HG03439 (cell line): ENCODE measurements around the gene PIGL.
"Not testable (repeated sequence)": the region's sequence is repeated elsewhere in the genome, so short reads cannot be mapped to it uniquely, and the experiment has no call there.

Source experiments
- ATAC-seq: cut with Tn5 transposase; IDR thresholded peaks from one replicate; pipeline ENCODE4 v1.9.1; 2021; ENCODE audit warnings: mild to moderate bottlenecking, moderate library complexity; ENCODE audit not compliant: unreplicated experiment

Gene PIGL

GRCh38 chr17:16216341-16217001 lies 539 bp upstream of the PIGL start:
- ATAC-seq = not testable (repeated sequence)

DNA sequence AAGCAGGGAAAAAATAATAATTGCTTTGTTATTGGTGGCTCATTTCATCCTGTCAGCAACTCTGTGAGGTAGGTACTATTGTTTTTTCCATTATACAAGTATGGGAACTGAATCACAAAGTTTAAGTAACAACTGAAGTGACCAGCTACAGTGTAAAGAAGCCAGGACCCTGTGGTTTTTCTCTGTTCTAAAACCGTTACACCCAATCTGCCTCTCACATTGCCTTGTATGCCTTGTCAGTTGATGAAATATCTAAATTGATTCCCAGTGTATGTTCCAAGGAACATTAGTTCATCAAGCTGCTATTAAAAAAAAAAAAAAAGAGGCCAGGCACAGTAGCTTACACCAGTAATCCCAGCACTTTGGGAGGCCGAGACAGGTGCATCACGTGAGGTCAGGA lies 5.4 kb downstream of the PIGL start:
- no peak for ATAC-seq

DNA sequence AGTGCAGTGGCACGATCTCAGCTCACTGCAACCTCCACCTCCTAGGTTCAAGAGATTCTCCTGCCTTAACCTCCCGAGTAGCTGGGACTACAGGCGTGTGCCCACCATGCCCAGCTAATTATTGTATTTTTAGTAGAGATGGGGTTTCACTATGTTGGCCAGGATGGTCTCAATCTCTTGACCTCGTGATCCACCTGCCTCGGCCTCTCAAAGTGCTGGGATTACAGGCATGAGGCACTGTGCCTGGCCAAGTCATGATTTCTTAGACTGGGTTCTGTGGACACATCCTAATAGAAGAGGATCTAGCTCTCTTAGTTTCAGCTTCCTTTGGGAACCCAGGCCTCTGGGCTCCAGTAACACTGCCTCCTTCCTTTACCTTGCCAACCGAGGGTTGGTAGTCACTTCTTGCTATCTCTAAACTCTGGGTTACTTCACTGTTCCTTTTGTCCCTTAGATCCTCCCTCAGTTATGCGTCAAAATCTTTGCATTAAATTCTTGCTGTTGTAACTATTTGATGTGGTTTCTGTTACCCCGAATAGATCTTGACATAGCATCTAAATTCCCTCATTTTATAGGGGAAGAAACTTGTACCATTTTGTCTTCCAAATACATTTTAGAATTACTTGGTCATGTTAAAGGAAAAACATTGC lies 13.0 kb downstream of the PIGL start:
- ATAC-seq = not testable (repeated sequence)

DNA sequence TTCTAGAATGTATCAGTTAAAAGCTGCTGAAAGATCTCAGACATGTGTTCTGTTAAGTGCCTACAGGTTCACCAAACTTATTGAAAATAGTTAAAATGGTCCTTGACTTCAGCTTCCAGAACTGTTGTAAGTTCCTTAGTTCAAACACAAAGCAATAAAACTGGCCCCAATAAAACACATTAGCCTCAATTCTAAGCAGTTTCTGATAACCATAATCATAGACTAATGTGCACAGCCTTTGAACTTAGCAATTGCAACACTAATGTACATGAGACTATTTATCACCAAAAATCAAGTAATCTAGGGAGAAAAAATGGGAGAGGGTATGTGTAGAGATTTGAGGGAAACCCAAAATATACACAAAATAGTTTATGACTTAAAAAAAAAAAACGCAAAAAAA lies 15.4 kb downstream of the PIGL start:
- ATAC-seq = no peak

GRCh38 chr17:16239931-16240330 lies 22.9 kb downstream of the PIGL start:
- ATAC-seq = no peak

DNA sequence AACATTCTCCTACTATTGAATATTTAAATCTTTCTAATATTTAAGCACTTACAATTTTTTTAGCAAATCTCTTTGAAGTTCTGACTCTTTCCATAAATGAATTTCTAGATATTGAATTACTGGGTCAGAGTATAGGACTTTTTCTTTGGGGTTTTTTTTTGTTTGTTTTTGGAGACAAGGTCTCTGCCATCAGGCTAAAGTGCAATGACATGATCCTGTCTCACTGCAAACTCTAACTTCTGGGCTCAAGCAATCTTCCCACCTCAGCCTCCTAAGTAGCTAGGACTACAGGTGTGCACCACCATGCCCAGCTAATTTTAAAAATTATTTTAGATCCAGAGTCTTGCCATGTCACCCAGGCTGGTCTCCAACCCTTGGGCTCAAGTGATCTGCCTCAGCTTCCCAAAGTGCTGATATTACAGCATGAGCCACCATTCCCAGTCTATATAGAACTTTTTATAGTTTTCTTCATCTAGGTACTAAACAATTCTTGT lies 24.9 kb downstream of the PIGL start:
- ATAC-seq = no peak

GRCh38 chr17:16243385-16243784 lies 26.4 kb downstream of the PIGL start:
- no peak for ATAC-seq

DNA sequence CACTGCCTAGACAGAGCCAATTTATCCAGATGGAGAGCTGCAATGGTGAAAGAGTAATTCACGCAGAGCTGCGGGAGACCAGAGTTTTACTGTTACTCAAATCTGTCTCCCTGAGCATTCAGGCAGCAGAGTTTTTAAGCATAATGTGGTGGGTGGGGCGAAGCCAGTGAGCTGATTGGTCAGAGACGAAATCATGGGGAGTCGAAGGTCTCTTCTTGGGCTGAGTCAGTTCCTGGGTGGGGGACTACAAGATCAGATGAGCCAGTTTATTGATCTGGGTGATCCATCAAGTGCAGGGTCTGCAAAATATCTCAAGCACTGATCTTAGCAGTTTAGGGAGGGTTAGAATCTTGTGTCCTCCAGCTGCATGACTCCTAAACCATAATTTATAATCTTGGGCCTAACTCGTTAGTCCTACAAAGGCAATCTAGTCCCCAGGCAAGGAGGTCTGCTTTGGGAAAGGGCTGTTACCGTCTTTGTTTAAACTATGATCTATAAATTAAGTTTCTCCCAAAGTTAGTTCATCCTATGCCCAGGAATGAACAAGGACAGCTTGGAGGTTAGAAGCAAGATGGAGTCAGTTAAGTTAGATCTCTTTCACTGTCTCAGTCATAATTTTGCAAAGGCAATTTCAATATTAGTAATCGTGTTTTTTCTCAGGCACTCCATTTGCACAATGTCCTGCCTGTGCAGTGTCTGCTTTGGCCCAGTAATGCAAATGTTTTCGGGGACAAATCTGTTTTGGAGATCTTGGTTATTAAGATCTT lies 27.0 kb downstream of the PIGL start:
- ATAC-seq = no peak

DNA sequence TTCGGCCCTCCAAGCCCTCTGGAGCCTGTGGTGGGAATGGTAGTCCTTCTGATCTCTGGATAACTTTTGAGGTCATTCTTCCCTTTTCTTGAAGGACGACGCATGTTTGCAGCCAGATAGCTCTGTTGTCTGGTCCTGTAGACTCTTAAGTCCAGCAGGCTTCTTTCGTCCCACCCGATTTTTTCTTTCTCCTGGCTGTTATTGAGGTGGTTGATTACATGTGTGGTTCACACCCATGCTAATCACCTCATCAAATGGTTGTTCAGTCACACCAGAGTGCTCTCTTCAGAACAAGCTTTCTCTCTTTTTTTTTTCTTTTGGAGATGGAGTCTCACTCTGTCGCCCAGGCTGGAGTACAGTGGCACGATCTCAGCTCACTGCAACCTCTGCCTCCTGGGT lies 30.6 kb downstream of the PIGL start:
- no peak for ATAC-seq

- ATAC-seq = no peak
These were observed 33.6 kb downstream of the PIGL start for GRCh38 chr17:16250635-16251034.

- no peak for ATAC-seq
These were observed 34.0 kb downstream of the PIGL start for GRCh38 chr17:16251043-16251442.

DNA sequence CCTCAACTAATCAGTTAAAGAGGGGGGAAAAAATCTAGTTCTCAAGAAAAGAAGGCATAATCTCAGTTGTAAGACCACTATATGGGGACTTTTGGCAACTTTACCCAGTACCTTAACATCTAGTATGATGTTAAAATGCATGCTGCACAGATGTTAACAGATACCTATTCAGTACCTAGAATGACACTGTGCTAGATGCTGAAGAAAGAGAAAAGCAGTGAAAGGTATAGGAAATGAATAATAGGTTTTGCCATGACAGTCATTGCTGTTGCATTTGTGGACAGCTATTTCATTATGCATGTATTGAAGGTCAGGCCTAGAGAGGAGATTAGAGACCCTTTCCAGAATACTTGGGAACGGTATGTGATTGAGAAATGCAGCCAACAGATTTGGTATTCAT lies 34.5 kb downstream of the PIGL start:
- ATAC-seq = no peak

DNA sequence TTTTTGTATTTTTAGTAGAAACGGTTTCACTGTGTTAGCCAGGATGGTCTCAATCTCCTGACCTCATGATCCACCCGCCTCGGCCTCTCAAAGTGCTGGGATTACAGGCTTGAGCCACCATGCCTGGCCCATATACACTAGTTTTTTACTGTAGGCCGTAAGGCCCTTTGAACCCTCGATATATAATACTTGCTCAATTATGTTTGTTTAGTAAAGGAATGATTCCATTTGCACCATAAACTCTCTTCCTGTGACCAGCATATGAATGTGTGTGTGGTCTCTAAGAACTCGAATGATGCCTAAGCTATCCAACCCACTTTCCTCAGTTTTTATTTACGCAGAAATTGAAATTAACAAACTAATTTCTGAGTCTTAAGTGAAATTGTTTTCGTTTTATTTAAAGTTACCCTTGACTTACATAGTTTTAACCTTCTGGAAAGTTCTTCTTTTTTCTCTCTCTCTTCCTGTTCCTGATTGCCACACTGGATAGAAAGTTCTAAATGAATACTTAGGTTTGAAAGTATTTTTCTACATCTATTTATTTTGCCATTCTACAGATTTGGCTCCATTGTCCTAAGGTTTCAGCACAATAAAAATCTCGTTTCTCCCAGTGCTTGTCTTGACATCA lies 37.9 kb downstream of the PIGL start:
- ATAC-seq = no peak

DNA sequence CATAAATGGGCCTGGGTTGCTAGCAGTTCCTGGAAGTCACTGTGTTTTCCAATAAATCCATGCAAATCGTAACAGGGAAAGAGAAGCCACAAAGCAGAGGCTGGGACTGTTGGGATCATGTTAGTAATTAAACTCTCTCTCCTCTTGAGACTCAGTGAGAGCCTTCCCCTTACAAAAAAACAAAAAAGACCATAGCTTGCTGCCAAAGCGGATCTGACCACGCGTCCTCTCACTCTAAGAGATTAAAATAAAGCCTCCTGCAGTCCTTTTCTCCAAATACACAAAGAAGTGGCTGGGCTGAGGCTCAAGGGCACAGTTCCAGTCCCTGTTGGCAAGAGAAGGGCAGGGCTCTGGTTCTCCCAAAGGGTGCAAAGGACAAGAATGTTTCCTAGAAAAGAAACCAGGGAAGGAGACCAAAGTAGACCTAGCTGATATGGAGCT lies 38.5 kb downstream of the PIGL start:
- no peak for ATAC-seq

DNA sequence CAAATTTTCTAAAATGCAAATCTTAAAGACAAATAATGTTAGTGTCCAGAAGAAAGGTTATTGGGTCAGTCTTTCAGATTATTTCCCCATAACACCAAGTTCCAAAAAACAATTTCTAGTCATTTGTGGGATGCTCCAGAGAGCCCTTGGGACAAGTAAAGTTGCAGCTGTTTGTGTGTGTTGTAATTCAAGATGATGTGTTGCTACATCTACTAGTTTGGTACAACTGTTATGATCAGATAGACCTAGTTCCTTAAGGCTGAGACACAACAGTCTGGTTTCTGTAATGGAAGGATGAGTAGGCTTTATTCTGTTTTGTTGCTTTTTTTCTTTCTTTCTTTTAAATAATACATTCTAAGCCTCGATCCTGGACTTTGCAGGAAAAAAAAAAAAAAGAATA lies 41.9 kb downstream of the PIGL start:
- no peak for ATAC-seq

- no peak for ATAC-seq
These were observed 42.9 kb downstream of the PIGL start for GRCh38 chr17:16259926-16260325.

DNA sequence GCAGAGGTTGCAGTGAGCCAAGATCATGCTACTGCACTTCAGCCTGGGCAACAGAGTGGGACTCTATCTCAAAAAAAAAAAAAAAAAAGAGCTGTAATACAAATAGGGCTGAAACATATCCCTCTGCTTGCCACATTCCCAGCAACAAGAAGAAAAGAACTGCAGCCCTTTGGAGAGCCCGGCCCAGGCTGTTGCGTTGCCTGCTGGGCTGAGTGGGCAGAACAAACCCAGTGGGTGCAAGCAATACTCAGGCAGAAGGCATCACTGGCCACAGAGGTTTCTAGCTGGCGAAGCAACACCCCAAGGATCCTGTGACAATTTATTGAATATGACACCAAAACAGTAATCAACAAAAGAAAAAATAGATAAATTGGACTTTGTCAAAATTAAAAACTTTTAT lies 44.0 kb downstream of the PIGL start:
- no peak for ATAC-seq

DNA sequence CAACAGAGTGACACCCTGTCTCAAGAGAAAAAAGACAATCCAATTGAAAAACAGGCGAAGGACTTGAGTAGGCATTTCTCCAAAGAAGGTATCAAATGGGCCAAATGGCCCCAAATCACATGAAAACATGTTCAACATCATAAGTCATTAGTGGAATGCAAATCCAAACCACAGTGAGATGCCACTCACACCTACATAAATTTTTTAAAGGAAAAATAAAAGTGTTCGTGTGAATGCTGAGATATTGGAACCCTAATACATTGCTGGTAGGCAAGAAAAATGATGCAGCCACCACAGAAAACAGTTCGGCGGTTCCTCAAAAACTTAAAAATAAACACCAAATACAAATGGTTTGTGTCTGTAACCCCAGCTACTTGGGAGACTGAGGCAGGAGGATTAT lies 45.2 kb downstream of the PIGL start:
- ATAC-seq = no peak

GRCh38 chr17:16267174-16267573 lies 50.2 kb downstream of the PIGL start:
- ATAC-seq = no peak

- no peak for ATAC-seq
These were observed 52.6 kb downstream of the PIGL start for GRCh38 chr17:16269658-16270057.

DNA sequence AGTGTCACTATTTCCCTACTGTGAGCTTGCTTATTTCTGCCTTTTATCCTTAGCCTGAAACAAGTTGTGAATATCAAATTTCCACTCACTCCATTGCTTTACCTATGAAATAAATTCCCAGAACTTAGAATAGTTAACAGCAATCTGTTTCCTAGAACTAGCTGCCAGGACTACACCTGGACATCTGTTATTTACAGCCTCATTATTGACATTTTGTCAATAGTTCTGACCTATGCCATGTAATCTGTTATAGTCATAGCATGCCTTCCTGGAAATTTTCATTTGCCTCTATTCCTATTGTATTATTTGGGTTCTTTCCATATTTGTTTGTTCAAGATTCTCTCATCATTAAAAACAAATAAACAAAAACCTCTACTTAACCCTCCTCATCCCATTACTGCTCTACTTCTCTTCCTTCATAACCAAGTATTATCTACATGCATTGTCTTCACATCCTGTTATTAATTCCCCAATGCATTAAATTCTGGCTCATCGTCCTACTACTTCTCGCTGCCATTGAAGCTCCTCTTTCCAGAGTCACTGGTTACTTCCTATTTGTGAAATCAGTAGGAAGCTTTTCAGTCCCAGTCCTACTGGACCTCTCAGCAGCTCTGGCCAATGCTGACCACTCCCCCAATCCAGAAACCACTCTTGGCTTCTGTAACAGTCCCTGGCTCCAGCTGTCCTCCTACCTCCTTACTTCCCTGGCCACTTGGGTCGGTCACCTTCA lies 55.3 kb downstream of the PIGL start:
- ATAC-seq = no peak
